Liver (tissue), 9 donors: ENCODE results near the gene IGLON5. TPM values are rescaled to one million over a fixed set of nuclear protein-coding genes. Genes with fewer than 3 reads are reported as not detected.

ENCODE experiments used
- DNase-seq: peaks from one replicate; pipeline ENCODE4 v3.0.0-alpha.2; 2017; ENCODE audit warnings: low spot score
- H3K27ac ChIP-seq, 2 donors: one replicate each; pipeline ENCODE4 v1.7.0; 2013; ENCODE audit warnings: inconsistent platforms in 2 of 2, low read length in 2 of 2, control low read depth in 1 of 2, low read depth in 1 of 2, mild to moderate bottlenecking in 1 of 2
- H3K27me3 ChIP-seq, 4 donors: one replicate each; pipeline versions ENCODE4 v1.6.1 to v1.7.0; 2013; ENCODE audit warnings: low read length in 3 of 4, inconsistent platforms in 1 of 4, mild to moderate bottlenecking in 1 of 4, moderate library complexity in 1 of 4; ENCODE audit not compliant: control insufficient read depth in 4 of 4, insufficient read depth in 4 of 4
- H3K36me3 ChIP-seq, 4 donors: one replicate each; pipeline versions ENCODE4 v1.6.1 to v1.7.0; 2013; ENCODE audit warnings: low read length in 3 of 4, mild to moderate bottlenecking in 3 of 4, low read depth in 1 of 4, moderate library complexity in 1 of 4; ENCODE audit not compliant: control insufficient read depth in 4 of 4, insufficient read depth in 3 of 4
- H3K4me1 ChIP-seq, 4 donors: one replicate each; pipeline versions ENCODE4 v1.6.1 to v1.7.0; 2013; ENCODE audit warnings: low read length in 3 of 4, mild to moderate bottlenecking in 3 of 4, moderate library complexity in 1 of 4; ENCODE audit not compliant: control insufficient read depth in 4 of 4, insufficient read depth in 4 of 4
- H3K4me3 ChIP-seq, 3 donors: one replicate each; pipeline versions ENCODE4 v1.6.1 to v1.7.0; 2013; ENCODE audit warnings: low read length in 3 of 3, control low read depth in 1 of 3, low read depth in 1 of 3, mild to moderate bottlenecking in 1 of 3
- H3K9ac ChIP-seq, 2 donors: one replicate each; pipeline ENCODE4 v1.7.0; 2013; ENCODE audit warnings: low read length in 2 of 2, mild to moderate bottlenecking in 2 of 2, moderate library complexity in 2 of 2, control low read depth in 1 of 2, low read depth in 1 of 2
- H3K9me3 ChIP-seq, 4 donors: one replicate each; pipeline versions ENCODE4 v1.6.1 to v1.7.0; 2013; ENCODE audit warnings: low read length in 3 of 4; ENCODE audit not compliant: control insufficient read depth in 4 of 4
- ATF3 ChIP-seq: IDR thresholded peaks from 2 replicates; pipeline ENCODE4 v1.6.1; 2016; ENCODE audit warnings: antibody characterized with exemption
- EGR1 ChIP-seq, 2 donors: IDR thresholded peaks; 2 replicates each; pipeline ENCODE4 v1.6.1; 2016 to 2018; ENCODE audit warnings: antibody characterized with exemption in 2 of 2, low read depth in 2 of 2
- FOXA1 ChIP-seq: IDR thresholded peaks from 2 replicates; pipeline ENCODE4 v1.6.1; 2016; ENCODE audit warnings: antibody characterized with exemption
- HNF4G ChIP-seq: IDR thresholded peaks from 2 replicates; pipeline ENCODE4 v1.6.1; 2016; ENCODE audit warnings: antibody characterized with exemption
- JUND ChIP-seq, 2 donors: IDR thresholded peaks; 2 replicates each; pipeline ENCODE4 v1.6.1; 2016; ENCODE audit warnings: antibody characterized with exemption in 2 of 2
- NR2F2 ChIP-seq: IDR thresholded peaks from 2 replicates; pipeline ENCODE4 v1.6.1; 2016; ENCODE audit warnings: antibody characterized with exemption
- RAD21 ChIP-seq, 2 donors: IDR thresholded peaks; 2 replicates each; pipeline ENCODE4 v1.6.1; 2016; ENCODE audit warnings: antibody characterized with exemption in 2 of 2, mild to moderate bottlenecking in 2 of 2
- REST ChIP-seq: IDR thresholded peaks from 2 replicates; pipeline ENCODE4 v1.6.1; 2016; ENCODE audit warnings: antibody characterized with exemption, mild to moderate bottlenecking
- RXRA ChIP-seq, 2 donors: IDR thresholded peaks; 2 replicates each; pipeline ENCODE4 v1.6.1; 2017 to 2018; ENCODE audit warnings: antibody characterized with exemption in 2 of 2, mild to moderate bottlenecking in 1 of 2
- SP1 ChIP-seq: IDR thresholded peaks from 2 replicates; pipeline ENCODE4 v1.6.1; 2018; ENCODE audit warnings: antibody characterized with exemption, mild to moderate bottlenecking
- TAF1 ChIP-seq: conservative IDR thresholded peaks from 2 replicates; pipeline ENCODE4 v1.6.1; 2016; ENCODE audit warnings: antibody characterized with exemption, mild to moderate bottlenecking
- YY1 ChIP-seq: IDR thresholded peaks from 2 replicates; pipeline ENCODE4 v1.6.1; 2016; ENCODE audit warnings: antibody characterized with exemption, mild to moderate bottlenecking
- ZBTB33 ChIP-seq: IDR thresholded peaks from 2 replicates; pipeline ENCODE4 v1.6.1; 2016; ENCODE audit warnings: antibody characterized with exemption
- WGBS: extraction: QIAGEN DNeasy Blood & Tissue Kit; methylation state at CpG from one replicate; pipeline ENCODE4 v1.1.7; 2013; 5-methylcytosine and 5-hydroxymethylcytosine counted together
- polyA plus RNA-seq, 2 donors: library from polyadenylated mRNA; stranded (reverse) in 1 of 2; unstranded in 1 of 2; fragments of 200-250 nt in 1 of 2; fragments of >200 nt in 1 of 2; fragmentation: Nextera tagmentation in 1 of 2; extraction: Ambion mirVana in 1 of 2; gene quantifications; one replicate each; pipeline versions ENCODE4 v1.2.1 to v1.2.3, GENCODE V29; 2013 to 2015
- total RNA-seq, 2 donors: library from RNA; depleted of rRNA; stranded (reverse); fragments of >200 nt; gene quantifications; one replicate each; pipeline ENCODE4 v1.2.3, GENCODE V29; 2014
- donor health status: healthy.
- donor health status: healthy.
- donor health status: healthy.
- donor health status: healthy.
- donor health status: healthy.

The IGLON5 gene
- total and polyA plus RNA-seq, 4 donors, result 0.25 to 0.46 (median 0.25) TPM; not detected in 1

- Histone ChIP-seq H3K4me1 (no peaks in the 10 kb centered on the region), H3K27ac (no peak overlapping the region), H3K27me3 (no peaks in the 10 kb centered on the region), H3K4me3 (no peak overlapping the region), H3K9me3 (no peaks in the 10 kb centered on the region), H3K9ac (no peak overlapping the region), H3K36me3 (no peaks in the 10 kb centered on the region)
- no peak for DNase-seq
- TF ChIP-seq NR2F2 (no peak), HNF4G (no peak), SP1 (no peak), RAD21 (IDR thresholded peaks at IDR 0.05) (no peak), EGR1 (IDR thresholded peaks at IDR 0.05; ENCODE audit: low read depth in 2 of 2) (no peak), TAF1 (no peak), RXRA (IDR thresholded peaks at IDR 0.05) (no peak), JUND (IDR thresholded peaks at IDR 0.05) (no peak), ATF3 (no peak), REST (no peak), ZBTB33 (no peak)
- 86% methylated on average over 3 of the region's 3 CpGs for WGBS
Observed at GRCh38 chr19:51317376-51317775, 5.9 kb downstream of the IGLON5 start.

- no peak overlapping the region for H3K9ac ChIP-seq
- 57% methylated on average over 1 of the region's 1 CpG for WGBS
- H3K9me3 ChIP-seq, result no peaks in the 10 kb centered on the region
- H3K27ac ChIP-seq, result no peak overlapping the region
- TF ChIP-seq RAD21 (IDR thresholded peaks at IDR 0.05) (no peak), FOXA1 (no peak), YY1 (no peak), TAF1 (no peak), JUND (IDR thresholded peaks at IDR 0.05) (no peak), HNF4G (no peak), ZBTB33 (no peak)
- DNase-seq, result no peak
- no peaks in the 10 kb centered on the region for H3K36me3 ChIP-seq
- no peaks in the 10 kb centered on the region for H3K4me1 ChIP-seq
- peaks cover 0 to 4% (median 0%) of the 10 kb centered on the region in 4 donors for H3K27me3 ChIP-seq
- no peak overlapping the region for H3K4me3 ChIP-seq
Observed at GRCh38 chr19:51317968-51318367, 6.5 kb downstream of the IGLON5 start.
